ENCODE results near the gene WNT2. TPM values are rescaled to one million over a fixed set of nuclear protein-coding genes. Genes with fewer than 3 reads are reported as not detected.

Gene WNT2
- polyA plus RNA-seq, 1 donor (not counting 4 experiments of a cell fraction or from before 2014, with no cell fraction given), result not detected

DNA sequence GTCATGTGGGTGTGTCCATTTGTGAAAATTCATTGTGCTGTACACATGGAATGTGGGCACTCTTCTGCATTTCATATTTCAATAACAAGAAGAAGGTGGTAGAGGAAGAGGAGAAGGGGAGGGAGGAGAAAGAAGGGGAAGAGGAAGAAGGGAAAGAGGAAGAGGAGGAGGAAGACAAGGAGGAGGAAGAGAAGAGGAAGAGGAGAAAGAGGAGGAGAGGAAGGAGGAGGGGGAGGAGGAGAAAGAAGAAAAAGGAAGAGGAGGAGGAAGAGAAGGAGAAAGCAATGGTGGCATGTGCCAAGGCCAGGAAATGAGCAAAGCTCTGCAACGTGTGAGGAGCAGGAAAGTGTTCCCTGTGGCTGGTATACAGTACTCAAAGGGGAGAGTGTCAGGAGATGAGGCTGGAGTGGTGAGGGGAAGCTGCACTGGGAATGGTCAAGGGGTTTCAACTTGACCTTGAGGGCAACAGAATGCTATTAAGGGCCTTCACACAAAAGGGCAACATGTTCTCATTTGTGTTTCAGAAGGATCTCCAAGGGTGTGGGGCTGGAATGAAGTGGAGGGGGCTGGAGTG lies 40.5 kb downstream of the WNT2 start:
- Histone ChIP-seq H2AFZ (ENCODE audit: control insufficient read depth, low read length) (no peak overlapping the region), H3K4me2 (ENCODE audit: control insufficient read depth, extremely low read depth, insufficient read depth, low read depth, low read length) (no peak overlapping the region)
- FAIRE-seq, result no peak

DNA sequence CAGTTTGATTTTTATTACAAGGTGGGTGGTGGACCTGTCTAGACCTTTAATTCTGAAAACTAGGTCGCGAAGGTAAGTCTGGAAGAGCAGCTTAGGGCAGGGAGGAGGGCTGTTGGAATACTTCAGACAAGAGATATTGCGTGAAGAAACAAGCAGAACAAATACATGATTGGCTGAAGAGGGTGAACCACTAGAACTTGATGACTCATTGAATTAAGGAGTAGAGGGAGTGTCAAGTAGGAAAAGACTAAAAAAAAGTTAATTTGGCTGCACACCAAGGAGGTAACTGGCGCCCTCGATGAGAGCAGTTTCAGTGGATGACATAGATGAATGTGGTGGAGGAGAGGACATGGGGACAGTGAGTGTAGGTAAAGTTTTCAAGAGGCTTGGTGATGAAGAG lies 41.3 kb downstream of the WNT2 start:
- H3K27ac ChIP-seq (ENCODE audit: control insufficient read depth, insufficient read depth, low read length), result no peak overlapping the region
- DNase-seq (ENCODE audit: low read depth, low spot score), result no peak

More for the DNA sequence above, 40.5 kb downstream of the WNT2 start:
- H3K4me3 ChIP-seq (ENCODE audit: control insufficient read depth in 2 of 3, extremely low read depth in 1 of 3, insufficient read depth in 2 of 3, low read depth in 1 of 3, low read length in 3 of 3), result no peak overlapping the region
- H3K9me3 ChIP-seq (ENCODE audit: control insufficient read depth, low read depth, low read length), result no peaks in the 10 kb centered on the region
- no peak overlapping the region for H3K9ac ChIP-seq (ENCODE audit: control insufficient read depth, extremely low read depth, insufficient read depth, low read length)
- H3K9me1 ChIP-seq (ENCODE audit: control insufficient read depth, extremely low read depth, insufficient read depth, low read length), result no peaks in the 10 kb centered on the region
- dilution Hi-C loops (cut with MboI; ENCODE audit: extremely low pct_ligation_motif_present, low sequenced_read_pairs), result no loop called here
- H3K79me2 ChIP-seq (ENCODE audit: control insufficient read depth, insufficient read depth, low read length), result no peaks in the 10 kb centered on the region
- H3K4me1 ChIP-seq (ENCODE audit: control insufficient read depth, extremely low read depth, insufficient read depth, low read length), result peaks cover 12% of the 10 kb centered on the region
- DNase-seq (ENCODE audit: low read depth, low spot score), result no peak
- no peak overlapping the region for H3K27ac ChIP-seq (ENCODE audit: control insufficient read depth, insufficient read depth, low read length)
- H3K27me3 ChIP-seq (ENCODE audit: control insufficient read depth, extremely low read depth, insufficient read depth, low read length), result no peaks in the 10 kb centered on the region
- no peaks in the 10 kb centered on the region for H4K20me1 ChIP-seq (ENCODE audit: control insufficient read depth, extremely low read depth, insufficient read depth, low read length)
- no peaks in the 10 kb centered on the region for H3K36me3 ChIP-seq (ENCODE audit: control insufficient read depth in 2 of 2, extremely low read depth in 1 of 2, insufficient read depth in 2 of 2, low read length in 2 of 2)
- TF ChIP-seq, protein P1, sequence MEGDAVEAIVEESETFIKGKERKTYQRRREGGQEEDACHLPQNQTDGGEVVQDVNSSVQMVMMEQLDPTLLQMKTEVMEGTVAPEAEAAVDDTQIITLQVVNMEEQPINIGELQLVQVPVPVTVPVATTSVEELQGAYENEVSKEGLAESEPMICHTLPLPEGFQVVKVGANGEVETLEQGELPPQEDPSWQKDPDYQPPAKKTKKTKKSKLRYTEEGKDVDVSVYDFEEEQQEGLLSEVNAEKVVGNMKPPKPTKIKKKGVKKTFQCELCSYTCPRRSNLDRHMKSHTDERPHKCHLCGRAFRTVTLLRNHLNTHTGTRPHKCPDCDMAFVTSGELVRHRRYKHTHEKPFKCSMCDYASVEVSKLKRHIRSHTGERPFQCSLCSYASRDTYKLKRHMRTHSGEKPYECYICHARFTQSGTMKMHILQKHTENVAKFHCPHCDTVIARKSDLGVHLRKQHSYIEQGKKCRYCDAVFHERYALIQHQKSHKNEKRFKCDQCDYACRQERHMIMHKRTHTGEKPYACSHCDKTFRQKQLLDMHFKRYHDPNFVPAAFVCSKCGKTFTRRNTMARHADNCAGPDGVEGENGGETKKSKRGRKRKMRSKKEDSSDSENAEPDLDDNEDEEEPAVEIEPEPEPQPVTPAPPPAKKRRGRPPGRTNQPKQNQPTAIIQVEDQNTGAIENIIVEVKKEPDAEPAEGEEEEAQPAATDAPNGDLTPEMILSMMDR (optimal IDR thresholded peaks at IDR 0.05 in 1 of 3, IDR thresholded peaks at IDR 0.05 in 1 of 3, conservative IDR thresholded peaks at IDR 0.05 in 1 of 3; ENCODE audit: extremely low read depth in 1 of 3, insufficient read depth in 2 of 3, low read length in 3 of 3), result no peak
- no peak for TF ChIP-seq EZH2 (IDR thresholded peaks at IDR 0.05; ENCODE audit: low read length)

More for the DNA sequence above, 41.3 kb downstream of the WNT2 start:
- dilution Hi-C loops (cut with MboI; ENCODE audit: extremely low pct_ligation_motif_present, low sequenced_read_pairs), result no loop called here
- peak; percentile 51 for FAIRE-seq
- H3K9ac ChIP-seq (ENCODE audit: control insufficient read depth, extremely low read depth, insufficient read depth, low read length), result no peak overlapping the region
- no peaks in the 10 kb centered on the region for H3K36me3 ChIP-seq (ENCODE audit: control insufficient read depth in 2 of 2, extremely low read depth in 1 of 2, insufficient read depth in 2 of 2, low read length in 2 of 2)
- H3K9me3 ChIP-seq (ENCODE audit: control insufficient read depth, low read depth, low read length), result no peaks in the 10 kb centered on the region
- no peaks in the 10 kb centered on the region for H4K20me1 ChIP-seq (ENCODE audit: control insufficient read depth, extremely low read depth, insufficient read depth, low read length)
- TF ChIP-seq EZH2 (IDR thresholded peaks at IDR 0.05; ENCODE audit: low read length), result no peak
- TF ChIP-seq, protein P1 (optimal IDR thresholded peaks at IDR 0.05 in 1 of 3, IDR thresholded peaks at IDR 0.05 in 1 of 3, conservative IDR thresholded peaks at IDR 0.05 in 1 of 3; ENCODE audit: extremely low read depth in 1 of 3, insufficient read depth in 2 of 3, low read length in 3 of 3), result no peak
- peak overlapping the region; percentile 37 for H3K4me2 ChIP-seq (ENCODE audit: control insufficient read depth, extremely low read depth, insufficient read depth, low read depth, low read length)
- no peaks in the 10 kb centered on the region for H3K27me3 ChIP-seq (ENCODE audit: control insufficient read depth, extremely low read depth, insufficient read depth, low read length)
- no peak overlapping the region for H3K4me3 ChIP-seq (ENCODE audit: control insufficient read depth in 2 of 3, extremely low read depth in 1 of 3, insufficient read depth in 2 of 3, low read depth in 1 of 3, low read length in 3 of 3)
- no peaks in the 10 kb centered on the region for H3K79me2 ChIP-seq (ENCODE audit: control insufficient read depth, insufficient read depth, low read length)
- H3K4me1 ChIP-seq (ENCODE audit: control insufficient read depth, extremely low read depth, insufficient read depth, low read length), result peaks cover 12% of the 10 kb centered on the region
- H2AFZ ChIP-seq (ENCODE audit: control insufficient read depth, low read length), result peak overlapping the region; percentile 39
- no peaks in the 10 kb centered on the region for H3K9me1 ChIP-seq (ENCODE audit: control insufficient read depth, extremely low read depth, insufficient read depth, low read length)
